ENCODE measurements around the gene MS4A4E. TPM values are rescaled to one million over a fixed set of nuclear protein-coding genes. Genes with fewer than 3 reads are reported as not detected.

The MS4A4E gene
- total and polyA plus RNA-seq, 2 experiments from 2014 or later: not detected

DNA sequence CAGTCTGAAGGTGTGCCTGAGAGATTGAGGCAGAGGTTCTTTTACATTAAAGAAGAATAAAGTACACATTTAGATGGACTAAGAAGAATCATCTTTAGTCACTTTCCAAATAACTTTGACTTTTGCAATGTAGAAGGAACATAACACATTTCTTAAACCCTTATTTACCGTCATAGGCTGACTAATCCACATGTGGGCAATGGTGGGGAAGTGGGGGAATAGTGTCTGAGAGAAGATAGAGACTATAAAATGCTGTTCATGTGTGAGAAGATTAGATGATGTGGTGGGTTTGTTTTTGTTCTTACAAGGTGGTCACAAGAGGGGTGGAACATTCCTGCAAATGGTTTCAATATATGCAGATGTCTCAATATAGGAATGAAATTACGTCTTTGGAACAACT is 39.3 kb upstream of the MS4A4E start (continued):
- TF ChIP-seq, protein P1, sequence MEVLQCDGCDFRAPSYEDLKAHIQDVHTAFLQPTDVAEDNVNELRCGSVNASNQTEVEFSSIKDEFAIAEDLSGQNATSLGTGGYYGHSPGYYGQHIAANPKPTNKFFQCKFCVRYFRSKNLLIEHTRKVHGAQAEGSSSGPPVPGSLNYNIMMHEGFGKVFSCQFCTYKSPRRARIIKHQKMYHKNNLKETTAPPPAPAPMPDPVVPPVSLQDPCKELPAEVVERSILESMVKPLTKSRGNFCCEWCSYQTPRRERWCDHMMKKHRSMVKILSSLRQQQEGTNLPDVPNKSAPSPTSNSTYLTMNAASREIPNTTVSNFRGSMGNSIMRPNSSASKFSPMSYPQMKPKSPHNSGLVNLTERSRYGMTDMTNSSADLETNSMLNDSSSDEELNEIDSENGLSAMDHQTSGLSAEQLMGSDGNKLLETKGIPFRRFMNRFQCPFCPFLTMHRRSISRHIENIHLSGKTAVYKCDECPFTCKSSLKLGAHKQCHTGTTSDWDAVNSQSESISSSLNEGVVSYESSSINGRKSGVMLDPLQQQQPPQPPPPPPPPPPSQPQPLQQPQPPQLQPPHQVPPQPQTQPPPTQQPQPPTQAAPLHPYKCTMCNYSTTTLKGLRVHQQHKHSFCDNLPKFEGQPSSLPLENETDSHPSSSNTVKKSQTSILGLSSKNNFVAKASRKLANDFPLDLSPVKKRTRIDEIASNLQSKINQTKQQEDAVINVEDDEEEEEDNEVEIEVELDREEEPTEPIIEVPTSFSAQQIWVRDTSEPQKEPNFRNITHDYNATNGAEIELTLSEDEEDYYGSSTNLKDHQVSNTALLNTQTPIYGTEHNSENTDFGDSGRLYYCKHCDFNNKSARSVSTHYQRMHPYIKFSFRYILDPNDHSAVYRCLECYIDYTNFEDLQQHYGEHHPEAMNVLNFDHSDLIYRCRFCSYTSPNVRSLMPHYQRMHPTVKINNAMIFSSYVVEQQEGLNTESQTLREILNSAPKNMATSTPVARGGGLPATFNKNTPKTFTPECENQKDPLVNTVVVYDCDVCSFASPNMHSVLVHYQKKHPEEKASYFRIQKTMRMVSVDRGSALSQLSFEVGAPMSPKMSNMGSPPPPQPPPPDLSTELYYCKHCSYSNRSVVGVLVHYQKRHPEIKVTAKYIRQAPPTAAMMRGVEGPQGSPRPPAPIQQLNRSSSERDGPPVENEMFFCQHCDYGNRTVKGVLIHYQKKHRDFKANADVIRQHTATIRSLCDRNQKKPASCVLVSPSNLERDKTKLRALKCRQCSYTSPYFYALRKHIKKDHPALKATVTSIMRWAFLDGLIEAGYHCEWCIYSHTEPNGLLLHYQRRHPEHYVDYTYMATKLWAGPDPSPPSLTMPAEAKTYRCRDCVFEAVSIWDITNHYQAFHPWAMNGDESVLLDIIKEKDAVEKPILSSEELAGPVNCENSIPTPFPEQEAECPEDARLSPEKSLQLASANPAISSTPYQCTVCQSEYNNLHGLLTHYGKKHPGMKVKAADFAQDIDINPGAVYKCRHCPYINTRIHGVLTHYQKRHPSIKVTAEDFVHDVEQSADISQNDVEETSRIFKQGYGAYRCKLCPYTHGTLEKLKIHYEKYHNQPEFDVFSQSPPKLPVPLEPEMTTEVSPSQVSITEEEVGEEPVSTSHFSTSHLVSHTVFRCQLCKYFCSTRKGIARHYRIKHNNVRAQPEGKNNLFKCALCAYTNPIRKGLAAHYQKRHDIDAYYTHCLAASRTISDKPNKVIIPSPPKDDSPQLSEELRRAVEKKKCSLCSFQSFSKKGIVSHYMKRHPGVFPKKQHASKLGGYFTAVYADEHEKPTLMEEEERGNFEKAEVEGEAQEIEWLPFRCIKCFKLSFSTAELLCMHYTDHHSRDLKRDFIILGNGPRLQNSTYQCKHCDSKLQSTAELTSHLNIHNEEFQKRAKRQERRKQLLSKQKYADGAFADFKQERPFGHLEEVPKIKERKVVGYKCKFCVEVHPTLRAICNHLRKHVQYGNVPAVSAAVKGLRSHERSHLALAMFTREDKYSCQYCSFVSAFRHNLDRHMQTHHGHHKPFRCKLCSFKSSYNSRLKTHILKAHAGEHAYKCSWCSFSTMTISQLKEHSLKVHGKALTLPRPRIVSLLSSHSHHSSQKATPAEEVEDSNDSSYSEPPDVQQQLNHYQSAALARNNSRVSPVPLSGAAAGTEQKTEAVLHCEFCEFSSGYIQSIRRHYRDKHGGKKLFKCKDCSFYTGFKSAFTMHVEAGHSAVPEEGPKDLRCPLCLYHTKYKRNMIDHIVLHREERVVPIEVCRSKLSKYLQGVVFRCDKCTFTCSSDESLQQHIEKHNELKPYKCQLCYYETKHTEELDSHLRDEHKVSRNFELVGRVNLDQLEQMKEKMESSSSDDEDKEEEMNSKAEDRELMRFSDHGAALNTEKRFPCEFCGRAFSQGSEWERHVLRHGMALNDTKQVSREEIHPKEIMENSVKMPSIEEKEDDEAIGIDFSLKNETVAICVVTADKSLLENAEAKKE (CRISPR knock-in tag; IDR thresholded peaks at IDR 0.05): no peak
- no peak for TF ChIP-seq POLR2AphosphoS5 (IDR thresholded peaks at IDR 0.05; ENCODE audit: low read depth)

GRCh38 chr11:60281485-60281884 is 38.5 kb upstream of the MS4A4E start:
- Histone ChIP-seq H3K4me3 (no peak overlapping the region), H3K27me3 (ENCODE audit: insufficient read depth) (no peaks in the 10 kb centered on the region)
- TF ChIP-seq, protein P2, sequence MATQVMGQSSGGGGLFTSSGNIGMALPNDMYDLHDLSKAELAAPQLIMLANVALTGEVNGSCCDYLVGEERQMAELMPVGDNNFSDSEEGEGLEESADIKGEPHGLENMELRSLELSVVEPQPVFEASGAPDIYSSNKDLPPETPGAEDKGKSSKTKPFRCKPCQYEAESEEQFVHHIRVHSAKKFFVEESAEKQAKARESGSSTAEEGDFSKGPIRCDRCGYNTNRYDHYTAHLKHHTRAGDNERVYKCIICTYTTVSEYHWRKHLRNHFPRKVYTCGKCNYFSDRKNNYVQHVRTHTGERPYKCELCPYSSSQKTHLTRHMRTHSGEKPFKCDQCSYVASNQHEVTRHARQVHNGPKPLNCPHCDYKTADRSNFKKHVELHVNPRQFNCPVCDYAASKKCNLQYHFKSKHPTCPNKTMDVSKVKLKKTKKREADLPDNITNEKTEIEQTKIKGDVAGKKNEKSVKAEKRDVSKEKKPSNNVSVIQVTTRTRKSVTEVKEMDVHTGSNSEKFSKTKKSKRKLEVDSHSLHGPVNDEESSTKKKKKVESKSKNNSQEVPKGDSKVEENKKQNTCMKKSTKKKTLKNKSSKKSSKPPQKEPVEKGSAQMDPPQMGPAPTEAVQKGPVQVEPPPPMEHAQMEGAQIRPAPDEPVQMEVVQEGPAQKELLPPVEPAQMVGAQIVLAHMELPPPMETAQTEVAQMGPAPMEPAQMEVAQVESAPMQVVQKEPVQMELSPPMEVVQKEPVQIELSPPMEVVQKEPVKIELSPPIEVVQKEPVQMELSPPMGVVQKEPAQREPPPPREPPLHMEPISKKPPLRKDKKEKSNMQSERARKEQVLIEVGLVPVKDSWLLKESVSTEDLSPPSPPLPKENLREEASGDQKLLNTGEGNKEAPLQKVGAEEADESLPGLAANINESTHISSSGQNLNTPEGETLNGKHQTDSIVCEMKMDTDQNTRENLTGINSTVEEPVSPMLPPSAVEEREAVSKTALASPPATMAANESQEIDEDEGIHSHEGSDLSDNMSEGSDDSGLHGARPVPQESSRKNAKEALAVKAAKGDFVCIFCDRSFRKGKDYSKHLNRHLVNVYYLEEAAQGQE (IDR thresholded peaks at IDR 0.05; ENCODE audit: unreplicated experiment): no peak
- no peak for TF ChIP-seq ZNF331 (CRISPR knock-in tag; IDR thresholded peaks at IDR 0.05; ENCODE audit: low read depth)
- TF ChIP-seq ETS1 (IDR thresholded peaks at IDR 0.05): no peak
- no peak for TF ChIP-seq CTCF (conservative IDR thresholded peaks at IDR 0.05; ENCODE audit: low read depth in 2 of 2)
- TF ChIP-seq EZH2phosphoT487 (IDR thresholded peaks at IDR 0.05; ENCODE audit: unreplicated experiment): no peak
- no peak for TF ChIP-seq EZH2 (IDR thresholded peaks at IDR 0.05; ENCODE audit: low read depth, unreplicated experiment)
- no peak for TF ChIP-seq CREB1 (CRISPR knock-in tag; IDR thresholded peaks at IDR 0.05; ENCODE audit: low read depth)
- no peak for TF ChIP-seq ZNF114 (CRISPR knock-in tag; IDR thresholded peaks at IDR 0.05)
- no peak for TF ChIP-seq POLR2AphosphoS5 (IDR thresholded peaks at IDR 0.05; ENCODE audit: low read depth)
- no peak for TF ChIP-seq NANOG (IDR thresholded peaks at IDR 0.05; ENCODE audit: borderline replicate concordance)
- no peak for TF ChIP-seq JUNB (IDR thresholded peaks at IDR 0.05; ENCODE audit: unreplicated experiment)
- TF ChIP-seq STAT1 (IDR thresholded peaks at IDR 0.05; ENCODE audit: unreplicated experiment): no peak

More at GRCh38 chr11:60281485-60281884, 38.5 kb upstream of the MS4A4E start:
- Mint-ChIP-seq H3K36me3 (ENCODE audit: low read depth) (peaks cover 19% of the 10 kb centered on the region), H3K27me3 (ENCODE audit: insufficient read depth, low read depth, poor library complexity) (peaks cover 4% of the 10 kb centered on the region), H3K27ac (no peak overlapping the region), H3K4me1 (peaks cover 25% of the 10 kb centered on the region), H3K9me3 (peaks cover 12% of the 10 kb centered on the region), H3K4me3 (no peak overlapping the region)
- Histone ChIP-seq H3K27ac (ENCODE audit: low read depth) (no peak overlapping the region), H2AFZ (no peak overlapping the region), H3K36me3 (ENCODE audit: insufficient read depth) (no peaks in the 10 kb centered on the region), H3K4me1 (ENCODE audit: insufficient read depth) (peaks cover 15% of the 10 kb centered on the region), H4K20me1 (replicated peaks; ENCODE audit: insufficient read depth) (no peaks in the 10 kb centered on the region), H3F3A (replicated peaks; ENCODE audit: low read depth) (no peaks in the 10 kb centered on the region), H3K4me2 (no peak overlapping the region), H3K9me2 (ENCODE audit: insufficient read depth) (no peaks in the 10 kb centered on the region), H3K79me2 (replicated peaks; ENCODE audit: insufficient read depth) (no peaks in the 10 kb centered on the region)
- DNase-seq (ENCODE audit: low spot score): no peak
- ATAC-seq: no peak
